T-helper 1 cell treated with Interleukin-12 subunit alpha and Interleukin-12 subunit beta and Interleukin-4 antibody, amounts not matched to agents 30 ng/mL and 1 ng/mL, for 36 hours (primary cell): ENCODE measurements around the gene GNB5. TPM values are rescaled to one million over a fixed set of nuclear protein-coding genes. Genes with fewer than 3 reads are reported as not detected.

Experiments
- intact Hi-C: fragments of 100-400 bp; cut with micrococcal nuclease; formaldehyde crosslinking; loops from one replicate; pipeline ENCODE4 v1.15.1; 2024
- total RNA-seq: library from RNA; stranded (reverse); gene quantifications from 2 replicates; pipeline ENCODE4 v1.2.3, GENCODE V29; 2022

Gene GNB5
- total RNA-seq, 1 donor from 2014 or later = 34.2 TPM

DNA sequence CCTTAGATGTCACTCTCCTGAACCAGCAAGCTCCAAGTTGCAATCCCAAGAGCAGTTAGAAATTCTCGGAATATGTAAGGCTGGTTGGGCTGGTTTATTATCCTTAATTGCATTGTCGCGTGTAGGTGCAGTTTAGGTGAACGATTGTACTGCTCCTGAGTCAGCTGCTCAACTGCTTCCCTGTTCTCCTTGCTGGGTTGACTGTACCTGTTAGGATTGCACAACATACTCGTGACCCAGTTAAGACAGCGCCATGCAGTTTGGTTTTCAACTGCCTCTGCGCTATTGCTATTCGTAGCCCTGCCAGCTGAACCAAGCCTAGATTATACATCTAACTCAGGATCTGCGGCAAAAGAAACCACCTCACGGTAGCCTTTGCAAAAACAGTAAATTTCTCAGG, 119.6 kb downstream of the GNB5 start:
- intact Hi-C loops = no loop called here

DNA sequence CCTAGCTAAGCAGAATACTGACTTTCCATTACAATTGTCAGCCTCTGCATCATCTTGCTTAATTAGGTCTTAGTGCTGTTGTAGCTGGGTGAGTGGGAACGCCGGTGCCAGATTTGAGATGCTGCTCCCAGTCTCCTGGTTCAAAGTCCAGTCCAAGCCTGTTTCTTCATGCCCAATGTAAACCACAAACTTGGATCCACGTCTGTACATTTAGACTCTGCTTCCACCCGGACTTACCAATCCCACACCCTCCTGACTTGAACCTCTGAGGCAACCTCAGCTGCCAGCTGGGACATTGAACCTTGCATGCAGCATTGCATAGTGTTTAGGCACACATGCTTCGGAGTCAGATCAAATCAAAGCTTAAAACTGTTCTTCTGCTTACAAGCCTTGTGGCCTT, 121.6 kb downstream of the GNB5 start:
- intact Hi-C loops = no loop called here

DNA sequence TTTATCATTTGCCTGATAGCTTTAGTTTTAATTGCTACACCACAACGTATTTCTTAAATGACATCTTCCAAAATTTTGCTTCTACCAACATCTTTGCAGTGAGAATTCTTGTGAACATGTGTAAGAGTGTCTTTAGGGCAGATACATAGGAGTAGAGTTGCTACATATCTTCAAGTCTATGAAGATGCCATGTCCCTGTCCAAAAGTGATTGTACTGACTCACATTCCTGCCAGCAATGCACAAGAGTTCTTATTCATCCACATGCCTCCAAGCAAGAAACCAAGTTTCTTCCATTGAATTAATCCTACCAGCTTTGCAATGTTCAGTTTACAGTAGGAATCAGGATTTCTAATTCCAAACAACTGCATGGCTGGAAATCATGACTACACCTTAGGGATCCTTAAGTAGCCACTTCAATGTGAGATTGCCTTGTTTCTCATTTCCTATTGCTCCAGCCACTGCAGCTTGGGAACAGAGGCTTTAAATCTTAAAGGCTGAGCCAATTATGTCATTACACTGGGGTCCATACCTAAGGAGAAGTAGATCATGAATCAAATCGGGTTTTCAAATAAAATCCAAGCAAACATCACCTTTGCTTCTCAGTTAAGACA, 123.1 kb downstream of the GNB5 start:
- intact Hi-C loops = no loop called here

DNA sequence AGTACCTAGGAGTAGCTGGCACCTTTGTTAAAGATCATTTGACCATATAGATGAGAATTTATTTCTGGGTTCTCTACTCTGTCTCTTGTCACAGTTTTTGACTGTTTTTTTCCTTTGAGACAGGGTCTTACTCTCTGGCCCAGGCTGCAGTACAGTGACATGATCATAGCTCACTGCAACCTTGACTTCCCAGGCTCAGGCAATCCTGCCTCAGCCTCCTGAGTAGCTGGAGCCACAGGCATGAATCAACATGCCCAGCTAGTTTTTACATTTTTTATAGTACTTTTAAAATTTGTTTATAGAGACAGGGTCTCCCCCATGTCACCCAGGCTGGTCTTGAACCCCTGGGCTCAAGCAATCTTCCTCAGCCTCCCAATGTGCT, 123.7 kb downstream of the GNB5 start:
- intact Hi-C loops = no loop called here

DNA sequence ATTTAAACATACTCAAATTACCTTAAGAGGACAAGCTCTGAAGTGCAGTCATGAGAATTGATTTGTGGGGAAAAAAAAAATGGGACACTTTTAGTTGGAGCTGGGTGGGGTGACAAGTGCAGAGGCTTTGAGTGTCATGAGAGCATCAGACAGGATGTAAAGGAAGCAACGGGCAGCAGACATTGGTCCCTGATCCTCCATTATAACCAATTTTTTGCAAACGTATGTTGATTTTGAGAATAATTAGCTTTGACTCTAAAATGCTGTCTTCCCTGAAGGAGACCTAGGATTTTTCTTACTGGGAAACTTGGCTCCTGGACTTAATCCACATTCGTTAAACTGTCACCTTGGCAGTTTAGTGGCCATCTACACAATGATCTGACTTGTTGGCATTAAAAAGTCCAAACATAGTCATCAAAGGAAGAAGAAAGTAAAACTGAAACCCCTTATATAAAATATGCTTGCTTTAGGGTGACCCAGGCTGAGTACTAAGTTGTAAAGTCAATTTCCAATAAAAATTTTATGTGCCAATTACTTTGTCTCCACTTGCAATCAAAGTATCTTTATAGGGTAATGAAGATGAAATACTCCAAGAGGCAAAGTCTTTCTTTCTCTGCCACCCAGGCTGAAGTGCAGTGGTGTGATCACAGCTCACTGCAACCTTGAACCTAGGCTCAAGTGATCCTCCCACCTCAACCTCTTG, 124.2 kb downstream of the GNB5 start:
- intact Hi-C loops = no loop called here

Other genes with a start within 250 kb of the GNB5 start
- 29.4 and 30.8 TPM in 2 replicates for gene LEO1, start 219.6 kb downstream of the GNB5 start, total RNA-seq
- 31.4 and 31.6 TPM in 2 replicates for gene MAPK6, start 172.2 kb downstream of the GNB5 start, total RNA-seq
- not detected in 2 replicates for gene BCL2L10, start 78.6 kb downstream of the GNB5 start, total RNA-seq
- 1.0 and 1.2 TPM in 2 replicates for gene MYO5C, start 104.4 kb upstream of the GNB5 start, total RNA-seq